Endothelial cell of umbilical vein (primary cell): ENCODE data around the gene KCNJ15.

Experiments
- JUN ChIP-seq: IDR thresholded peaks from 2 replicates; pipeline ENCODE4 v1.6.1; 2011; ENCODE audit warnings: borderline replicate concordance, low read depth; ENCODE audit not compliant: insufficient read length, insufficient read depth
- POLR2AphosphoS5 ChIP-seq: IDR thresholded peaks from 2 replicates; pipeline ENCODE4 v1.6.1; 2012; ENCODE audit warnings: low read depth, mild to moderate bottlenecking, control low read depth, low read length, moderate library complexity; ENCODE audit not compliant: insufficient read depth
- TF ChIP-seq, protein P1 (sequence below), 2 donors: IDR thresholded peaks; 1 replicate in 1 of 2; 2 replicates in 1 of 2; pipeline ENCODE4 v1.5.1; 2011; ENCODE audit warnings: low read length in 2 of 2, mild to moderate bottlenecking in 2 of 2, moderate library complexity in 2 of 2, control low read depth in 1 of 2, inconsistent platforms in 1 of 2, low read depth in 1 of 2; ENCODE audit not compliant: insufficient read depth in 1 of 2; ENCODE audit errors: extremely low read depth in 1 of 2

DNA sequence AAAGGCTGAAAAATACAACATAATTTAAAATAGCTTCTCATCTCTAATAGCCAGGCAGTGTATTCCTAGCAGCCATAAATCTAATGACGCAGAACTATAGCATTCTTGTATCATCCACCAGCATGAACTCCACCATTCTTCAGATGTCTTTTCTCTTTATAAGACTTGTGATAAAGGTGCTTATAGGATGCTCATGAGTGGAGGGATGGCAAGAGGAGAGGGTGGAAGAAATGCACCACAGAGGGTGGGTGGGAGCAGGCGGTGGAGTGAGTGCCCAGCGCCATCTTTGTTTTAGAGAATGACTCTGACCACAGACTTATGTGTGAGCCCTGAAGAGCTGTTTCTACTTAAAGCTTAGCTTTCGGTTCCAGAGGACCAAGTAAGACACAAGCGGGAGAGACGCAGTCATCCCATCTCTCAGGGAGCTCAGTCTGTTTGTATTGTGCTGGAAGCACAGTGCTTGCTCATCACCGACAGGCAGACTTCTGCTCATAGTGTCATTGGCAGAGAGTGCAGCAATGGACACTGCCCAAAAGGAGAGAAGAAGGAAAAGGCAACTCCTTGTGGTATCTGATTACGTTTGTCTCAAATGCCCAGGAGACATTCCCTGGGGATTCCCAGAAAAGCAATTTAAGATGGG, 65.6 kb downstream of the KCNJ15 start:
- TF ChIP-seq, protein P1, sequence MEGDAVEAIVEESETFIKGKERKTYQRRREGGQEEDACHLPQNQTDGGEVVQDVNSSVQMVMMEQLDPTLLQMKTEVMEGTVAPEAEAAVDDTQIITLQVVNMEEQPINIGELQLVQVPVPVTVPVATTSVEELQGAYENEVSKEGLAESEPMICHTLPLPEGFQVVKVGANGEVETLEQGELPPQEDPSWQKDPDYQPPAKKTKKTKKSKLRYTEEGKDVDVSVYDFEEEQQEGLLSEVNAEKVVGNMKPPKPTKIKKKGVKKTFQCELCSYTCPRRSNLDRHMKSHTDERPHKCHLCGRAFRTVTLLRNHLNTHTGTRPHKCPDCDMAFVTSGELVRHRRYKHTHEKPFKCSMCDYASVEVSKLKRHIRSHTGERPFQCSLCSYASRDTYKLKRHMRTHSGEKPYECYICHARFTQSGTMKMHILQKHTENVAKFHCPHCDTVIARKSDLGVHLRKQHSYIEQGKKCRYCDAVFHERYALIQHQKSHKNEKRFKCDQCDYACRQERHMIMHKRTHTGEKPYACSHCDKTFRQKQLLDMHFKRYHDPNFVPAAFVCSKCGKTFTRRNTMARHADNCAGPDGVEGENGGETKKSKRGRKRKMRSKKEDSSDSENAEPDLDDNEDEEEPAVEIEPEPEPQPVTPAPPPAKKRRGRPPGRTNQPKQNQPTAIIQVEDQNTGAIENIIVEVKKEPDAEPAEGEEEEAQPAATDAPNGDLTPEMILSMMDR (IDR thresholded peaks at IDR 0.05; ENCODE audit: extremely low read depth in 1 of 2, insufficient read depth in 1 of 2, low read depth in 1 of 2, low read length in 2 of 2), result no peak
- TF ChIP-seq POLR2AphosphoS5, result no peak
- no peak for TF ChIP-seq JUN
